GM12801 (cell line): ENCODE results near the gene CCDC188.

ENCODE experiments used
- TF ChIP-seq, protein P1 (sequence below): IDR thresholded peaks from one replicate; pipeline ENCODE4 v1.5.1; 2011; ENCODE audit warnings: control low read depth; ENCODE audit not compliant: insufficient read length; ENCODE audit errors: extremely low read depth

CCDC188 gene

DNA sequence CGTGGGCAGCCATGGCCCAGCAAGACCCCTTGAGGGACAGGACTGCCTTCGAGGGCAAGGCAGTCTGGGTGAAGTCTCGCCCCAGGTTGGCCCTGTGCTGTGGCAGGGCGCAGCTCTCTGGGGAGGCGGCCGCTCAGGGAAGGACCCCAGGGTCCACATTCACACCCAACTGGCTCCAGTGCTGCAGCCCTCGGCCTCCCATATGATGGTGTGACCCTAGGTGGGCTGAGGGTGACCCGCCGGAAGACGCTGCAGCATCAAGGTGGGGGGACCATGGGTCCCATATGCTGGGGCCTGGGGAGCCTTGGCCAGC, 28.0 kb upstream of the CCDC188 start:
- TF ChIP-seq, protein P1, sequence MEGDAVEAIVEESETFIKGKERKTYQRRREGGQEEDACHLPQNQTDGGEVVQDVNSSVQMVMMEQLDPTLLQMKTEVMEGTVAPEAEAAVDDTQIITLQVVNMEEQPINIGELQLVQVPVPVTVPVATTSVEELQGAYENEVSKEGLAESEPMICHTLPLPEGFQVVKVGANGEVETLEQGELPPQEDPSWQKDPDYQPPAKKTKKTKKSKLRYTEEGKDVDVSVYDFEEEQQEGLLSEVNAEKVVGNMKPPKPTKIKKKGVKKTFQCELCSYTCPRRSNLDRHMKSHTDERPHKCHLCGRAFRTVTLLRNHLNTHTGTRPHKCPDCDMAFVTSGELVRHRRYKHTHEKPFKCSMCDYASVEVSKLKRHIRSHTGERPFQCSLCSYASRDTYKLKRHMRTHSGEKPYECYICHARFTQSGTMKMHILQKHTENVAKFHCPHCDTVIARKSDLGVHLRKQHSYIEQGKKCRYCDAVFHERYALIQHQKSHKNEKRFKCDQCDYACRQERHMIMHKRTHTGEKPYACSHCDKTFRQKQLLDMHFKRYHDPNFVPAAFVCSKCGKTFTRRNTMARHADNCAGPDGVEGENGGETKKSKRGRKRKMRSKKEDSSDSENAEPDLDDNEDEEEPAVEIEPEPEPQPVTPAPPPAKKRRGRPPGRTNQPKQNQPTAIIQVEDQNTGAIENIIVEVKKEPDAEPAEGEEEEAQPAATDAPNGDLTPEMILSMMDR = no peak

DNA sequence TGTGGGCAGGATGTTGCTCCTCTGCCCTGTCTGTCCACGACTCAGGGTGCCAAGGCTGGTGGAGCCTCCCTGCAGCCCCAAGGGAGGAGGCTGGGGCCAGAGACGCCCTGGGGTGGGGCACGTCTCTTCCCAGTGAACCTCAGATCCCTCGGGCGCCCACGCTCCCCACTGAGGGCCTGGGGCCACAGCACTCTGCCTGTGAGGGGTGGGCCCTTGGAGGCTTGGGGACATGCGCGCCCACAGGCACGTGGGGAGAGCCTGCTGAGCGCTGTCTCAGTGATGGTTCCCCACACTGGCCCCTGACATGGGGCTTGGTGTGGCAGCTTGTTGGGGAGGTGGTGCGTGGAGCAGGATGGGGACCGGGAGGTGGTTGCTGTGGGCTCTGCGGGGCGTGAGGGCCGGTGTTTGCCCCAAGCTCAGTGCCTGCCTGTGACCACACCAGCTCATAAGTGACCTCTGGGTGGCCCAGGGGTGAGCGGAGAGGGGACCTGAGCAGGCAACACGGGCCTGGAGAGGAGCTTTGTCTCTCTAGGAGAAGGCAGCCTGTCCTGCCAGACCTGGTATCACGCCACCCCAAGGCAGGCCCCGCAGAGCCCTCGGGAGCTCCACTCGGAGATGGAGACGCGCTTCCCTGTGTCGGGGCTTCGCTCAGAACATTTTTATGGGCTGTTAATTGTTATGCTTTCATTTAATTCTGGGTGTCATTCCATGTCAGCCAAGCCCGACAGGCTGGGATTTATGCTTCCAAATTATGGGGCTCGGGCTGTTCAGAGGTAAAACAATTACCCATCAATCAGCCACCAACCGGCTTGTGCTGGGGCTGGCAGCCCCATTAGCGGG, 27.4 kb upstream of the CCDC188 start:
- TF ChIP-seq, protein P1 = no peak

DNA sequence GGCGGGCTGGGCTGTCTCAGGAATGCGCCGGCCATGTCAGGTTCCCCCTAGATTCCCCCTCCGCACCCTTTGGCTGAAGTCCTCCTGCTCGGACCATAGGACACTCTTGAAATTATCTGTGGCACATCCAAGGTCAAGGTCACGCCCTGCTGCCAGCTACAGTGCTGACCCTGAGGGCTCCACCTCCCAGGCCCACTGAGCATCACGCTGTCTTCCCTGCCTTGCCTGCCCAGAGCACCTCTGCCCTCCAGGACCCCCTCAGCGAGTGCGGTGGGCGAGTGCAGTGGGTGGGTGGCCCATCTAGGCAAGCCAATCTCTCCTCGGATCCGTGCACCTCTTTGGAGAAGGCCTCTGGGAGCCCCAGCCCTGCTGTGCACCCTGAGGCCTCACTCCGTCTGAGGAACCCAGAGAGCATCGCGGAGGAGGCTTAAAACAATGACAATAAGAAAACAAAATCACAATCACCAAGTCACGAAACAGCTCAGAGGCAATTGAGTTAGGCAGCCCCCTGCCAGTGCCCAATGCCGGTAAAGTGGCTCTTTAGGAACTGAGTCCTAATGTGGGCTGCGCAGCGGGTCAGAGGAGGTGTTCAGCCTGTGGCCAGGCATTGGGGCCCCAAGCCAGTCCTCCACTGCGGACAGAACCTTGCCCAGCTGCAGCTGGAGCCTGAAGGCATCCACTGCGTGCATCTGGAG, 26.5 kb upstream of the CCDC188 start:
- TF ChIP-seq, protein P1 = no peak

DNA sequence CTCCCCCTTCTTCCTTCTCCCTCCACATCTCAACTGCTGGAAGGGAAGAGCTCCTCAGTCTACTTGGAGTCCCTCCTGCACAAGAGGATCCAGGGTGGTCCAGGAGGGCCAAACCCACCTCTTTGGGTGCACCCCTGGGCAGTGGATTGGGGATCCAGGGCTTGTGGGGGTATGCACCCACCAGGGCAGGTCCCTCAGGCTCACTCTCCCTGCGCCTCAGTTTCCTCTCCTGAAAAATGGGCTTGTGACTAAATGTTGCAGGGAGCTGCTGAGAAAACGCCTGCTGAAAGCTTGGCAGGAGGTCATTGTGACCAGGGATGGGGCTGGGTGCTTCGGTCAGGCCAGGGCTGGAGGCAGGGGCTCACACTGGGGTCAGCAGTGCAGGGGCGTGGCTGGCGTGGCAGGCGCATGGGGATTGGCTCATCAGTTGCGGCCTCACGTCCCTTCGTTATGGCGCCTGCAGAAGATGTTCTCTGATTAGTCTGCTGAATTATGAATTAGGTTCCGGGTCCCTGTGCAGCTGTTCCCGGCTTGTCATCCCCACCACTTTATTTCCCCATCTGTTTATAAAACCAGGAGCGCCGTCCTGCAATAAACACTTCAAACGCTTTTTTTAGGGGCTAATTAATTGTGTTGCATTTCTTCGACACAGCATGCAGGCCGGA, 25.7 kb upstream of the CCDC188 start:
- TF ChIP-seq, protein P1 = no peak

DNA sequence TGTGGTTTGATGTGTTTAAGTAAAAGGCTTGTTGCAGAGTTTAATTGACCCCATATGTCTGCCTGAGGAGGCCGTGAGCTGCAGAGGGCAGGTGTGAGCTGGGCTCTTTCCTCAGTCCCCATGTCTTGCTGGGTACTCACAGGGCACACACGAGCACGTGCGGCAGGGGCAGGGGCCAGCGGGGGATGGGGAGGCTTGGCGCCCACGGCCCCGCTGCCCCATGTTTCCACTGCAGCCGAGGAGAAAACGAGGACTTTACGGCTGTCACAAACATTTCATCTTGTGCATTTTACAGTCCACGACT, 24.7 kb upstream of the CCDC188 start:
- TF ChIP-seq, protein P1 = no peak

DNA sequence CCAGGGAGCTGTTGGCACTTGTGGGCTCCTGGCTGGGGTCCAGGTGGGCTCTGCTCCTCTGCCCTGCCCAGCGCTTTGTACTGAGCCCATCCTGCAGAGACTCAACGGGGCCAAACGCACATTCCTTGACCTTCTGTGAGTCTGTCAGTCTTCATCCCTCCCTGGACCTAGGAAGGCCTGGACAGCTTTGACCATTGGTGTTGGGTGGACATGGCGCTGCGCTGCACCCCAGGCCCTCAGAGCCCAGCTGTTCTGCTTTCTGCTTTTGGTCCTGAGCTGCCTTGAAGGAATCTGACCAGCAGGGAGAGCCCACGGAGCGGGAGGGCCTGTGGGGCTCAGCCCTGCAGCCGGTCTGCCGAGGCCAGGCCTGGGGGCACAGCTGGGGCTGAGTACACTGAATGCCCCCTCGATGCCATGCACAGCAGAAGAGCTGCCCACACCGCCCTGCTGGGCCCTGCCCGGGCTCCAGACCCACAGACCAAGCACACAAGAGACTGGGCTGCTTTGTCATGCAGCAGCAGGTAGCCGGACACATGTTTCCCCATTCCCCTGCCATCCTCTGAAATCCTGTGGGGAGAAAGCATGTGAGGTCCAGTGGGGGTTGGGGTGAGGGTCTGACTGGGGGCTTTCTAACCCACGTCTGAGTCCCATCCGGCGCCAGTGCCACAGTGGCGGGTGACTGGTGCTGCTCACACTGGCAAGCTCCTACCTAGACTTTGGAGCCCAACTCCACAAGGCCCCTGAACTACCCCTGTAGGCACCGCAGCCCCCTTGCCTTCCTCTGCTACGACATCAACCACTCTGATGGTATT, 24.1 kb upstream of the CCDC188 start:
- TF ChIP-seq, protein P1 = no peak

DNA sequence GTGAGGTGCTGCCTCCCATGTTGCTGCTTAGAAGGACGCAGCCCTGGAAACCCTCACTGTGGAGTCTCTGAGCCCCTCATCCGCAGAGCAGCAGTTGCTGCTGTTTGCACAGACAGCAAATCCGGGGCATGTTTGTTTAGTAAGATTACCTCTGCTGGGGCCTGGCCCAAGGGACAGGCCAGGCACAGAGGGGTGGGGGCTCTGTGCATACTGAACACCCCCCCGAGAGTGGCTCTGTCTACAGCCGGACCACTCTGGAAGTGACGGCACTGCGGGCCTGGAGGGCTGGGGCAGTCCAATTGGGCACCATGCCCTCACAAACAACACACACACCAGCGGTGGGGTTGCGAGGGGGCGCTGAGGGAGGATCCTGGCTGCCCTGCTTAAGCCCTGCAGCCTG, 22.9 kb upstream of the CCDC188 start:
- TF ChIP-seq, protein P1 = no peak
